GM04503 (cell line): ENCODE measurements around the gene ASRGL1.
"Not testable (repeated sequence)": the region's sequence is repeated elsewhere in the genome, so short reads cannot be mapped to it uniquely, and the experiment has no call there.

Source experiments
- DNase-seq: peaks from one replicate; pipeline ENCODE4 v3.0.0-alpha.2; 2012; ENCODE audit warnings: low read depth

ASRGL1 gene

DNA sequence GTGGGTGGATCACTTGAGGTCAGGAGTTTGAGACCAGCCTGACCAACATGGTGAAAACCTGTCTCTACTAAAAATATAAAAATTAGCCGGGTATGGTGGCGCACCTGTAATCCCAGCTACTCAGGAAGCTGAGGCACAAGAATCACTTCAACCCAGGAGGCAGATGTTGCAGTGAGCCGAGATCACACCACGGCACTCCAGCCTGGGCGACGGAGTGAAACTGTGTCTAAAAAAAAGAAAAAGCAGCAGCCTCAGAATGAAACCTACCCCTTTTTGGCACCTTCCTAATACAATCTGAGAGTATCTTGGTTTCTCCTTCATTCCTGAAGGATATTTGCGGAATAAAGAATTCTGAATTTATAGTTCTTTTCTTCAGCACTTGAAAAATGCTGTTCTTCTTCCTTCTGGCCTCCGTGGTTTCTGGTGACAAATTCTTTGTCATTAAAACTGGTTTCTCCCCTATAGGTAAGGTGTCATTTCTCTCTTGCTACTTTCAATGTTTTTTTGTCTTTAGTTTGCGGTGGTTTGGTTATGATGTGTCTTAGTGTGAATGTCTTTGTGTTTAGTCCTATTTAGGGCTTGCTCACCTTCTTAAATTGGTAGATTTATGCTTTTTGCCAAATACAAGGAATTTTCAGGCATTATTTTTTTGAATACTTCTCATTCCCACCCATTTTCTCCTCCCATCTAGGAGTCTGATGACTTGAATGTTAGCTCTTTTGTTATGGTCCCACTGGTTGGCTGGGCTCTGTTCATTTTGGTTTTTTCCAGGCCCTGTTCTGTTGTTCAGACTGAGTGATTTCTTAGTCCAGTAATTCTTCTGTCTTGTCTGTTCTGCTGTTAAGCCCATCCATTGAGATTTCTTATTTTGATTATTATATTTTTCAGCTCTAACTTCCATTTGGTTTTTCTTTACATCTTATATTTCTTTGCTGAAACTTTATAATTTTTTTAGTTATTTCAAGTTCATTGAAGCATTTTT, 15.4 kb downstream of the ASRGL1 start:
- DNase-seq = no peak

GRCh38 chr11:62353841-62354240, 16.6 kb downstream of the ASRGL1 start:
- DNase-seq = no peak

GRCh38 chr11:62358273-62358672, 21.0 kb downstream of the ASRGL1 start:
- no peak for DNase-seq

DNA sequence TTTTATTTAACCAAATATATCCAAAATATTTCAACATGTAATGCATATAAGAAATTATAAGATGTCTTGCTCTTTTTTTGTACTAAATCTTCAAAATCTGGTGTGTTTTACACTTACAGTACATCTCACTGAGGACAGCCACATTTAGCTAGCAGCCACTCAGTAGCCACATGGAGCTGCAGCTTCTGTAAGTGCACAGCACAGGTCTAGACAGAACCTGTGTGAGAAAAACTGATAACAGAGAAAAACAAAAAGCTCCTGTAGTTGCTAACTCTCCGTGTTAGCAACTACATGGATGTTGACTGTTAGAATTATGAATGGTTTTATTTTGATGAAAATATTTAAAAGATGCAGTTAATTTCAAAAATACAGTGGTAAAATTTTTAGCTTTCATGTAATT, 22.2 kb downstream of the ASRGL1 start:
- DNase-seq = no peak

GRCh38 chr11:62360685-62361084, 23.4 kb downstream of the ASRGL1 start:
- no peak for DNase-seq

- DNase-seq = not testable (repeated sequence)
Observed at GRCh38 chr11:62368861-62369477, 31.7 kb downstream of the ASRGL1 start.

DNA sequence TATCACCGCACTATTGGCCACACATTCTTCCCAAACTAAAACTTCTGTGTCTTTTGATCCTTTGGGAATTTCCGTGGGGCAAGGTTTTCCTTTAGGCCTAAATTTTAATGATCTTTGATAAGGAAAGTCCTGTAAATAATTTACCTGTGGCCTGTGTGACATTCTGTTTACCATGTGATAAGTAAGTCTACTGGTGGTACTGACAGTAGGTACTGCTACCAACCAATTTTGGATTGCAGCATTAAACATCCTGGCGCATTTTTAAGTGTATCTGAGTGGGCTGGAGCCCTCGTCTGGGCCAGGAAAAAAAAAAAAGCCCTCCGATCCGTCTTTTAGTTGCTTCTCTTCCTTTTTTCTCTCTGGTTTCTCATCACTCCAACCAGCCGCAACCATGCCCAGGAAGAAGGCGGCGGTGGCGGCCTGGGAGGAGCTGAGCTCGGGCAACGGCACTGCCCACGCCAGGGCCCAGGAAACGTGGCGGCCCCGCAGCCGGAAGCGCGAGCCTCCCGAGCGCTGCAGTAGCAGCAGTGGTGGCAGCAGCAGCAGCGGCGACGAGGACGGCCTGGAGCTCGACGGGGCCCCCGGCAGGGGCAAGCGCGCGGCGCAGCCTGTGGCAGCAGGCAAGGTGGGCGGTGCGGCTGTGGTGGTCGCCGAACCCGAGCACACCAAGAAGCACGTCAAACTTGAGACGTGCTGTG, 33.6 kb downstream of the ASRGL1 start:
- DNase-seq = no peak

- no peak for DNase-seq
Observed at GRCh38 chr11:62372871-62373270, 35.6 kb downstream of the ASRGL1 start.

- DNase-seq = no peak
Observed at GRCh38 chr11:62373464-62374119, 36.3 kb downstream of the ASRGL1 start.

DNA sequence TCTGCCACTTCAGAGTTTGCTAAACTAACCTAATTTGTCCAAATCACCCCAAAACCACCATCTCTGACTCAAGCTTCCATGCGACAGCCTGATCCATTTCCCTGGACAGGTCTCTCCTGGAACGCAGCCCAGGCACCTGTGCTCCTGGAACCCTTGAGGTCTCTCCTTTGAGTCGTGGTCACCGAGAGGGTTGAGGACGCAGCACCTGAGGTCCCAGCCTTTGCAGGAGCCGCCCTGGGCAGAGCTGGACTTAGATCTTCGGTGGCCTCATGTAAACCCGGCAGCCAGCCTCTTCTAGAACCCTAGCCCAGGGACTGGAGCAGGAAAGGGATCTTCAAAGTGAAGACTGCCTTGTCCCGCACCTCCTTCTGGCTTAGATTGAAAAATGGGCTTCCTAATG, 37.6 kb downstream of the ASRGL1 start:
- no peak for DNase-seq

DNA sequence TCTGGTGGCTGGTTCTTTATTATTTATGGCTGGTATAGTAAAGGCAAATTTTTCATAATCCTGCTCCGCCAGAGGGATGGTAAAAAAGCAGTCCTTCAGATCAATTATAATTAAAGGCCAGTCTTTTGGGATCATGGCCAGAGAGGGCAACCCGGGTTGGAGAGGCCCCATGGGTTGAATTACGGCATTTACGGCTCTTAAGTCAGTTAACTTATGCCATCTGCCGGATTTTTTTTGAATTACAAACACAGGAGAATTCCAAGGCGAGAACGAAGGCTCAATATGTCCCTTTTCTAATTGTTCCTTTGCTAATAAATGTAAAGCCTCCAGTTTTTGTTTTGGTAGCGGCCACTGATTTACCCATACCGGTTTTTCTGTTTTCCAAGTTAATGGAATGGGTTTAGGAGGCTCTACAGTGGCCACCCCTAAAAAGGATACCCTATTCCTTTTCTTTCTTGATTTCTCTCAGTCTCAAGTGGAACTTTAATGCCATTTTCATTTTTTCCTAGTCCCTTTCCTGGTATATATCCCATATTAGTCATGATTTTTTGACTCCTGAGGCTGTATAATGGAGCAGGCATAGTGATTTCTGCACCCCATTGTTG, 41.3 kb downstream of the ASRGL1 start:
- DNase-seq = not testable (repeated sequence)

GRCh38 chr11:62379586-62379985, 42.3 kb downstream of the ASRGL1 start:
- DNase-seq = not testable (repeated sequence)

DNA sequence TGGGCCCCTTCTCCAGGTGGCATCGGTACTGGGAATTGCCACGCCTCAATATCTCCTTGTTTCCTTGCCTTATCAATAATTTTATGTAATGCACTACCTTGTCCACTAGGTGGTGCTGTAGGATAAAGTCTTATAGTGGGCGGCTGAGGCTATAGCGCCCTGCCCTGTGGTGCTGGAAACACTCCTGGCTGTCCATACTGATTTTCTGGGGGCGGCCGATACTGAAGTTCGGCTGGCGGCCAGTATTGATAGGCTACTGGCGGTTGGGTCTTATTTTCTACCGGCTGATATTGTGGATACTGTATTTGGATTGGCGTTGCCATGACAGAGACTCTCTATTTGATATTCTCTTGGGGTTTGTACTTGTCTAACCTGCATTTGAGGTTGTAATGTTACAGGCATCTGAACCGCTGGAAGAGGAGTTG, 43.6 kb downstream of the ASRGL1 start:
- DNase-seq = not testable (repeated sequence)

DNA sequence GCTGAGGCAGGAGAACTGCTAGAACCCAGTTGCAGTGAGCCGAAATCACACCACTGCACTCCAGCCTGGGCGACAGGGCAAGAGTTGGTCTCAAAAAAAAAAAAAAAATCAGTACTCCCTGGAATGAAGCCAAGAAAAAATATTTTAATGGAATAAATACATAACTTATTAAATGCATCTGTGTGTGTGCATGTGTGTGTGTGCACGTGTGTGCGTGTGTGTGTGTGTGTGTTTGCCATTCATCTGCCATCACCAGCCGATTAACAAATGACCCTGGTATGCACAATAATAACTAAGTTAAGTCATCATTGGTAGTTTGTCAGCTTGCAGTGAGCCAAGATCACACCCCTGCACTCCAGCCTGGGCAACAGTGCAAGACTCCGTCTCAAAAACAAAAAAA, 46.6 kb downstream of the ASRGL1 start:
- DNase-seq = no peak

- not testable (repeated sequence) for DNase-seq
Observed at GRCh38 chr11:62386083-62386482, 48.8 kb downstream of the ASRGL1 start.

- no peak for DNase-seq
Observed at GRCh38 chr11:62387381-62387780, 50.1 kb downstream of the ASRGL1 start.

DNA sequence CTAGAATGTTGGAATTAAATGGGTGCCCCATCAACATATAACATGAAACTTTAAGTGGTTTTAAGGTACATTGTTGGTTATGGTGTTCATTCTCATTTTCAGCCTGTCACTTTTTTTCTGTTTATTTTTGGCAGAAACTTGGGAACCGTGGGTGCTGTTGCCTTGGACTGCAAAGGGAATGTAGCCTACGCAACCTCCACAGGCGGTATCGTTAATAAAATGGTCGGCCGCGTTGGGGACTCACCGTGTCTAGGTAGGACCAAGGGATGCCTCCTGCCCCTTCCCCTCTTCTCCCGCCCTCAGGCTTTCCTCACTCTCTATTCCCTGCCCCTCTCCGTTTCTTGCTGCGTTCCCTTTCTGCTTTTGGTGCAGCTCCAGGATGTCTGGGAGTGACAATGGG, 51.8 kb downstream of the ASRGL1 start:
- DNase-seq = no peak

DNA sequence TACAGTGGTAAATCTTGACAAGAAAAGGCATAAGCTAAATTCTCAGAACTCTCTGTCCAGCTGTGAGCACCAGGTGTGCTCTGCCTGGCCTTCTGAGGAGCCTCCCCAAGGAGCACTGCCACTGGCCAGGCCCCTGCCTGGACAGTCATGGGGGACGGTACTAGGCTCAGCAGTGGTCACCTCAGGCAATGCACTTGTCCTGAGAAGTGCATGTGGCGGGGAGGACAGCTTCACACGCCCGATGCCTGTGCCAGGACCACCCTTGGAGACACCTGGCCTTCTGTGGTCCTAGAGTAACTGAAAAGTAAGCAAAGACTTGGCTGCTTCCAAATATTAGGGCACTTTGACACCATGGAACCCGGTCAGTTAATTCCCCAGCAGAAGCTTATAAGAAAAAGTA, 53.0 kb downstream of the ASRGL1 start:
- no peak for DNase-seq

GRCh38 chr11:62390722-62391121, 53.5 kb downstream of the ASRGL1 start:
- no peak for DNase-seq

- DNase-seq = no peak
Observed at GRCh38 chr11:62391642-62392425, 54.6 kb downstream of the ASRGL1 start.

DNA sequence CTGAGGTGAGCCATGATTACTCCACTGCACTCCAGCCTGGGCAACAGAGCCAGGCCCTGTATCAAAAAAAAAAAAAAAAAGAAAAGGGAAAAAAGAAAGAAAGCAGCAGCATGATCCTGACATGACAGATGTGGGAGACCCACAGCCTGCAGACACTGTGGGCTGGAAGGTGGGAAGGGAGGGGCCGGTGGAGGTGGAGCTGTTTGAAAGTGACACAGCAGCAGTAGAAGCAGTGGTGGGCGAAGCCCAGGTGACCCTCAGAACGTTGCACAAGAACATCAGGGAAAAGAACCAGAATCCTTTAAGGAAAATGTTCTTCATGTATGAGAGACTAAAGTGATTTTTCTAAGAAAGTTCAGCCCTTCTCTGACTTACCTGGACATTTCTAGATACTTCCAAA, 55.3 kb downstream of the ASRGL1 start:
- DNase-seq = no peak
